Activated naive CD4-positive, alpha-beta T cell treated with anti-CD3 and anti-CD28 coated beads, Interleukin-2, amount 10 ng/mL, durations not matched to agents 7 days and 5 days (primary cell): ENCODE data around the gene RXFP1.
"Not testable (repeated sequence)": the region's sequence is repeated elsewhere in the genome, so short reads cannot be mapped to it uniquely, and the experiment has no call there.

Experiments used
- CTCF ChIA-PET: fragments of 350-600 bp; sonication (Branson Sonifier 250); formaldehyde crosslinking; loops from one replicate; lab custom pipeline; 2021; ENCODE audit warnings: antibody characterized with exemption; lab: Charles Lee
- DNase-seq: peaks from one replicate; pipeline ENCODE4 v3.0.0-alpha.2; 2020
- H3K27ac Mint-ChIP-seq: one replicate; pipeline ENCODE4 v1.8.0; 2021; ENCODE audit warnings: mild to moderate bottlenecking, moderate library complexity, mixed read lengths
- H3K27me3 Mint-ChIP-seq: one replicate; pipeline ENCODE4 v1.8.0; 2021; ENCODE audit warnings: mild to moderate bottlenecking, mixed read lengths
- H3K36me3 Mint-ChIP-seq: one replicate; pipeline ENCODE4 v1.8.0; 2021; ENCODE audit warnings: mixed read lengths
- H3K4me1 Mint-ChIP-seq: one replicate; pipeline ENCODE4 v1.8.0; 2021; ENCODE audit warnings: mixed read lengths
- H3K4me3 Mint-ChIP-seq: one replicate; pipeline ENCODE4 v1.8.0; 2021; ENCODE audit warnings: mild to moderate bottlenecking, moderate library complexity, mixed read lengths
- H3K9me3 Mint-ChIP-seq: one replicate; pipeline ENCODE4 v1.8.0; 2021; ENCODE audit warnings: mixed read lengths

RXFP1 gene

GRCh38 chr4:158663255-158663654 lies 141.6 kb downstream of the RXFP1 start:
- H3K4me3 Mint-ChIP-seq, H3K4me1 Mint-ChIP-seq, CTCF ChIA-PET, H3K27ac Mint-ChIP-seq, H3K27me3 Mint-ChIP-seq, H3K9me3 Mint-ChIP-seq, DNase-seq: not testable (repeated sequence)
- peaks cover 14% of the 10 kb centered on the region for H3K36me3 Mint-ChIP-seq

- DNase-seq, H3K4me3 Mint-ChIP-seq, H3K4me1 Mint-ChIP-seq, H3K27me3 Mint-ChIP-seq, H3K27ac Mint-ChIP-seq, CTCF ChIA-PET, H3K9me3 Mint-ChIP-seq: not testable (repeated sequence)
- H3K36me3 Mint-ChIP-seq, result peaks cover 15% of the 10 kb centered on the region
These were observed 142.3 kb downstream of the RXFP1 start for GRCh38 chr4:158663707-158664625.

DNA sequence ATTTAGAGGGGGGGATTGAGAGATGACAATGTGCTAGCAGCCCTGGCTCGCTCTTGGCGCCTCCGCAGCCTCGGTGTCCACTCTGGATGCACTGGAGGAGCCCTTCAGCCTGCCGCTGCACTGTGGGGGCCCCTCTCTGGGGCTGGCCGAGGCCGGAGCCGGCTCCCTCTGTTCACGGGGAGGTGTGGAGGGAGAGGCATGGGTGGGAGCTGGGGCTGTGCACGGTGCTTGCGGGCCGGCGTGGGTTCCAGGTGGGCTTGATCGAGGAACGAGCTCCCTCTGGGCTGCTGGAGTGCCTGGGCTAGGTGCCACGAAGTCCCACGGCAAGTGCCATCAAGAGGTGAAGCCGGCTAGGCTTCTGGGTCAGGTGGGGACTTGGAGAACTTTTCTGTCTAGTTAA lies 143.1 kb downstream of the RXFP1 start:
- Mint-ChIP-seq H3K9me3 (no peaks in the 10 kb centered on the region), H3K36me3 (peaks cover 17% of the 10 kb centered on the region), H3K27ac (no peak overlapping the region), H3K4me1 (peaks cover 7% of the 10 kb centered on the region), H3K4me3 (no peak overlapping the region), H3K27me3 (peaks cover 3% of the 10 kb centered on the region)
- CTCF ChIA-PET, result no interaction called here
- DNase-seq, result no peak

GRCh38 chr4:158666892-158667291 lies 145.2 kb downstream of the RXFP1 start:
- H3K36me3 Mint-ChIP-seq, result peaks cover 17% of the 10 kb centered on the region
- no peaks in the 10 kb centered on the region for H3K9me3 Mint-ChIP-seq
- peaks cover 5% of the 10 kb centered on the region for H3K27me3 Mint-ChIP-seq
- CTCF ChIA-PET, result interaction anchor here (0.7 kb wide), 1 partner anchor 14 kb away, joined by 3 read pairs; no protein-coding TSS in a partner anchor
- peaks cover 19% of the 10 kb centered on the region for H3K4me1 Mint-ChIP-seq
- no peak for DNase-seq
- no peak overlapping the region for H3K4me3 Mint-ChIP-seq
- H3K27ac Mint-ChIP-seq, result no peak overlapping the region

- CTCF ChIA-PET, result interaction anchor here (0.6 to 0.7 kb wide), 2 partner anchors 13 to 437 kb away, joined by 3 to 4 read pairs; no protein-coding TSS in a partner anchor
- no peak overlapping the region for H3K27ac Mint-ChIP-seq
These were observed 146.0 kb downstream of the RXFP1 start for GRCh38 chr4:158667651-158668198.

GRCh38 chr4:158669310-158669709 lies 147.6 kb downstream of the RXFP1 start:
- Mint-ChIP-seq H3K27ac (no peak overlapping the region), H3K36me3 (peaks cover 17% of the 10 kb centered on the region), H3K4me3 (no peak overlapping the region), H3K27me3 (peaks cover 7% of the 10 kb centered on the region), H3K4me1 (peaks cover 31% of the 10 kb centered on the region), H3K9me3 (no peaks in the 10 kb centered on the region)
- DNase-seq, result no peak
- CTCF ChIA-PET, result interaction anchor here (1.7 kb wide), 1 partner anchor 182 kb away, joined by 4 read pairs; no protein-coding TSS in a partner anchor

More at GRCh38 chr4:158667651-158668198, 146.0 kb downstream of the RXFP1 start:
- Mint-ChIP-seq H3K36me3 (peaks cover 17% of the 10 kb centered on the region), H3K4me3 (no peak overlapping the region), H3K27me3 (peaks cover 7% of the 10 kb centered on the region), H3K9me3 (no peaks in the 10 kb centered on the region), H3K4me1 (peaks cover 24% of the 10 kb centered on the region)
- peak; percentile 50 for DNase-seq

GRCh38 chr4:158670975-158671664 lies 149.4 kb downstream of the RXFP1 start:
- no peaks in the 10 kb centered on the region for H3K9me3 Mint-ChIP-seq
- peak overlapping the region; percentile 97 for H3K27ac Mint-ChIP-seq
- peaks cover 31% of the 10 kb centered on the region for H3K4me1 Mint-ChIP-seq
- peaks cover 7% of the 10 kb centered on the region for H3K27me3 Mint-ChIP-seq
- H3K4me3 Mint-ChIP-seq, result peak overlapping the region; percentile 92
- CTCF ChIA-PET, result interaction anchor here (0.8 to 1.7 kb wide), 4 partner anchors 104 to 532 kb away, joined by 3 to 4 read pairs (median 4); no protein-coding TSS in a partner anchor
- peak; percentile 73 for DNase-seq
- H3K36me3 Mint-ChIP-seq, result peaks cover 7% of the 10 kb centered on the region

GRCh38 chr4:158671665-158671914 lies 149.9 kb downstream of the RXFP1 start, which contains the start of gene C4orf46:
Gene C4orf46 (minus strand): TSS chr4:158671887. CDS start chr4:158671801, 86 bp downstream.
- Mint-ChIP-seq H3K36me3 (peaks cover 4% of the 10 kb centered on the region), H3K4me1 (peaks cover 31% of the 10 kb centered on the region), H3K27ac (peak within 1 kb of the TSS; percentile 97), H3K4me3 (peak within 1 kb of the TSS; percentile 92), H3K9me3 (no peaks in the 10 kb centered on the region), H3K27me3 (peaks cover 7% of the 10 kb centered on the region)
- no peak for DNase-seq
- CTCF ChIA-PET, result interaction anchor here (1.0 to 1.3 kb wide), 2 partner anchors 103 to 532 kb away, joined by 3 read pairs; no protein-coding TSS in a partner anchor

DNA sequence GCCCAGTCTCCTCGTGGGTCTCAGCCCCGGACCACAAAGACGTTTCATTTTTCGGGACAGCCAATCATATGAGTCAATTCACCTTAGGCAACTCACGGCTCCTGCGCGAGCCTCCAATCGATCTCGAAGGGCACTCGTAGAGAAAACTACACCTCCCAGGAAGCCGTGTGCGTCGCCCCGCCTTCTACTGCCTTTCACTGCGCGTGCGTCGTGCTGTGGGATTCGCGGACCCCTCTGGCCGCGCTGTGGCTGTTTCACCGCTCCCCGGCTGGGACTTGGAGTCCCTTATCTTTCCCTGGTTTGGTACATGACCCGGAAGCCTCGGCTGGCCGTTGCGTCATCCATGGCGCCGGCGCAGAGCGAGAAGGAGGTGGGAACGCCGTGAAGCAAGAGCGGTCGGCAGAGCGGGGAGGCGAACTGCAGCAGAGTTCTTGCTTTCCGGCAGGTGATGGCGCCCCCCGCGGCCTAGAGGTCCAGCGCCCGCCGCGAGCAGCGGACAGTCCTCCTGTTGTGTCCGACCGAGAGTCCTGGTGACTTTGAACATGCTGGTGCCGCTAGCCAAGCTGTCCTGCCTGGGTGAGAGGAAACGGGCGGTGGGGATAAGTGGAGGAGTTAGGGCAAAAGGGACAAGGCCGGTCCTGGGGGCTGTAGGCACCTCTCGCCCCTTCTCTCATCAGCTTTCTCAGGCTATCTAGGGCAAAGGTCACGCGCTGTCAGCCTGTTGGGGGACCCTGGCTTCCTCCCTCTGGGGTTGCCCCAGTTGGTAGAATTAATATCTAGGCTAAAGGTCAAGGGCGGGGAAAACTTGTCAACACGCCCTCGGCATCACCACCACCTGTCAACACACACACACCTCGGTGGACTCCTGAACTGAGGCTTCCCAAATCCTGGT lies 150.5 kb downstream of the RXFP1 start, which contains the start of gene ETFDH:
Gene ETFDH, plus strand, starts transcription at position 382 of the 892 bp plus-strand sequence. Its CDS starts 161 bp downstream, at position 543.
- Mint-ChIP-seq H3K9me3 (no peaks in the 10 kb centered on the region), H3K27ac (peak within 1 kb of the TSS; percentile 97), H3K27me3 (peaks cover 7% of the 10 kb centered on the region), H3K4me1 (peaks cover 31% of the 10 kb centered on the region), H3K36me3 (peaks cover 4% of the 10 kb centered on the region), H3K4me3 (peak within 1 kb of the TSS; percentile 92)
- CTCF ChIA-PET, result no interaction called here
- DNase-seq, result peak; percentile 99

- peaks cover 2% of the 10 kb centered on the region for H3K36me3 Mint-ChIP-seq
- H3K27ac Mint-ChIP-seq, result no peak overlapping the region
- CTCF ChIA-PET, result no interaction called here
- no peaks in the 10 kb centered on the region for H3K9me3 Mint-ChIP-seq
- peaks cover 7% of the 10 kb centered on the region for H3K27me3 Mint-ChIP-seq
- no peak overlapping the region for H3K4me3 Mint-ChIP-seq
- H3K4me1 Mint-ChIP-seq, result peaks cover 28% of the 10 kb centered on the region
- no peak for DNase-seq
These were observed 152.0 kb downstream of the RXFP1 start for GRCh38 chr4:158673633-158674032.

DNA sequence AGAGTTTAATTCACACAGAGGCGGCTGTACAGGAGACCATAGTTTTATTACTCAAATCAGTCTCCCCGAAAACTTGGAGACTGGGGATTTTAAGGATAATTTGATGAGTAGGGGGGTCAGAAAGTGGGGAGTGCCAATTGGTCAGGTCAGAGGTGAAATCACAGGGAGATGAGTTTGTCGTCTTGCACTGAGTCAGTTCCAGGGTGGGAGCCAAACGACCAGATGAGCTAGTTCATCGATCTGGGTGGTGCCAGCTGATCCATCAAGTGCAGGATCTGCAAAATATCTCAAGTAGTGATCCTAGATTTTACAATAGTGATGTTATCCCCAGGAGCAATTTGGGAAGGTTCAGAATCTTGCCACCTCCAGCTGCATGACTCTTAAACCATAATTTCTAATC lies 154.4 kb downstream of the RXFP1 start:
- no peak overlapping the region for H3K27ac Mint-ChIP-seq
- no peaks in the 10 kb centered on the region for H3K36me3 Mint-ChIP-seq
- H3K4me1 Mint-ChIP-seq, result peaks cover 12% of the 10 kb centered on the region
- CTCF ChIA-PET, result no interaction called here
- H3K9me3 Mint-ChIP-seq, result no peaks in the 10 kb centered on the region
- H3K27me3 Mint-ChIP-seq, result peaks cover 7% of the 10 kb centered on the region
- DNase-seq, result no peak
- H3K4me3 Mint-ChIP-seq, result no peak overlapping the region

- no peak for DNase-seq
- Mint-ChIP-seq H3K4me1 (peaks cover 1% of the 10 kb centered on the region), H3K4me3 (no peak overlapping the region)
These were observed 157.1 kb downstream of the RXFP1 start for GRCh38 chr4:158678767-158679166.

DNA sequence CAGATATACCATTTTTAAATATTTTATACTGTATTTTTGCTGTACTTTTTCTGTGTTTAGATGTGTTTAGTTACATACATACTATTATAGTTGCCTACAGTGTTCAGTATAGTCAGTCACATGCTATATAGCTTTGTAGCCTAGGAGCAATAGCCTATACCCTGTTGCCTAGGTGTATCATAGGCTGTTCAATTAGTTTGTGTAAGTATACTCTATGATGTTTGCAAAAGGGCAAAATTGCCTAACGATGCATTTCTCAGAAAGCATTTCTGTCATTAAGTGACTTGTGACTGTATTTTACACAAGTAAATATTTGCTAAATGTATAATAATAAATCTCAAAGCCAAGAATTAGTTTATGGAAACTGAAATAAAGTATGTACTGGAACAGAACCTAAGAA lies 159.9 kb downstream of the RXFP1 start:
- peaks cover 2% of the 10 kb centered on the region for H3K36me3 Mint-ChIP-seq
- no peak overlapping the region for H3K4me3 Mint-ChIP-seq
- no peaks in the 10 kb centered on the region for H3K27me3 Mint-ChIP-seq
- no peaks in the 10 kb centered on the region for H3K9me3 Mint-ChIP-seq
- no peak for DNase-seq
- H3K27ac Mint-ChIP-seq, result no peak overlapping the region
- CTCF ChIA-PET, result interaction anchor here (0.7 kb wide), 1 partner anchor 14 kb away, joined by 3 read pairs; no protein-coding TSS in a partner anchor
- H3K4me1 Mint-ChIP-seq, result no peaks in the 10 kb centered on the region

More at GRCh38 chr4:158678767-158679166, 157.1 kb downstream of the RXFP1 start:
- CTCF ChIA-PET, result interaction anchor here (0.6 kb wide), 1 partner anchor 93 kb away, joined by 3 read pairs; no protein-coding TSS in a partner anchor
- Mint-ChIP-seq H3K27me3 (no peaks in the 10 kb centered on the region), H3K9me3 (no peaks in the 10 kb centered on the region), H3K36me3 (peaks cover 2% of the 10 kb centered on the region), H3K27ac (no peak overlapping the region)
